HEK293 (cell line): ENCODE data around the gene LEPR.

ENCODE experiments used
- CTCF ChIA-PET: fragments of 350-600 bp; formaldehyde crosslinking; extraction: SDS; loops from one replicate; lab custom pipeline; 2021; ENCODE audit warnings: antibody characterized with exemption; lab: Yijun Ruan, JAX
- POLR2A ChIA-PET: fragments of 300-600 bp; formaldehyde crosslinking; extraction: SDS; loops from one replicate; lab custom pipeline; 2020; ENCODE audit warnings: antibody characterized with exemption, inconsistent platforms; lab: Yijun Ruan, JAX
- H3K27ac ChIP-seq: fragments of 200-500 bp; sonication (Bioruptor generic); 2 replicates; pipeline ENCODE4 v1.5.1; 2014; ENCODE audit warnings: low read depth, low read length, control low read depth, inconsistent platforms; ENCODE audit errors: extremely low read depth
- H3K36me3 ChIP-seq, 2 experiments: fragments of 200-500 bp in 1 of 2; sonication (Bioruptor generic) in 1 of 2; 1 replicate in 1 of 2; 2 replicates in 1 of 2; pipeline ENCODE4 v1.5.1; 2014 to 2017; ENCODE audit warnings: inconsistent platforms in 2 of 2, low read length in 2 of 2; ENCODE audit not compliant: control insufficient read depth in 2 of 2, insufficient read depth in 1 of 2
- H3K4me1 ChIP-seq: fragments of 200-500 bp; sonication (Bioruptor generic); 2 replicates; pipeline ENCODE4 v1.5.1; 2014; ENCODE audit warnings: mild to moderate bottlenecking, low read length, inconsistent platforms; ENCODE audit not compliant: control insufficient read depth, insufficient read depth
- H3K4me3 ChIP-seq: 2 replicates; pipeline ENCODE4 v1.5.1; 2011; ENCODE audit warnings: low read depth, mild to moderate bottlenecking, control low read depth, low read length, moderate library complexity
- H3K9me3 ChIP-seq: fragments of 200-500 bp; sonication (Bioruptor generic); 2 replicates; pipeline ENCODE4 v1.5.1; 2014; ENCODE audit warnings: low read depth, low read length, inconsistent platforms; ENCODE audit not compliant: control insufficient read depth, insufficient read depth
- OSR2 ChIP-seq: fragments of 450-650 bp; formaldehyde crosslinking; IDR thresholded peaks from 2 replicates; pipeline ENCODE4 v1.5.1; 2016; ENCODE audit warnings: missing biosample characterization, missing genetic modification characterization
- RBAK ChIP-seq: fragments of 450-650 bp; formaldehyde crosslinking; IDR thresholded peaks from 2 replicates; pipeline ENCODE4 v1.5.1; 2016; ENCODE audit warnings: missing biosample characterization, missing genetic modification characterization
- SCRT1 ChIP-seq: fragments of 450-650 bp; formaldehyde crosslinking; IDR thresholded peaks from 2 replicates; pipeline ENCODE4 v1.5.1; 2016; ENCODE audit warnings: missing biosample characterization, missing genetic modification characterization, borderline replicate concordance
- WT1 ChIP-seq: fragments of 450-650 bp; formaldehyde crosslinking; IDR thresholded peaks from 2 replicates; pipeline ENCODE4 v1.5.1; 2016; ENCODE audit warnings: missing biosample characterization, missing genetic modification characterization
- ZBTB20 ChIP-seq: fragments of 450-650 bp; formaldehyde crosslinking; IDR thresholded peaks from 2 replicates; pipeline ENCODE4 v1.5.1; 2016; ENCODE audit warnings: missing biosample characterization, missing genetic modification characterization
- ZNF19 ChIP-seq: fragments of 450-650 bp; formaldehyde crosslinking; IDR thresholded peaks from 2 replicates; pipeline ENCODE4; 2016; ENCODE audit warnings: missing biosample characterization, missing genetic modification characterization, low read depth
- ZNF23 ChIP-seq: fragments of 450-650 bp; formaldehyde crosslinking; IDR thresholded peaks from 2 replicates; pipeline ENCODE4 v1.5.1; 2016; ENCODE audit warnings: missing biosample characterization, missing genetic modification characterization, borderline replicate concordance
- ZNF248 ChIP-seq: fragments of 450-650 bp; formaldehyde crosslinking; IDR thresholded peaks from 2 replicates; pipeline ENCODE4 v1.5.1; 2017; ENCODE audit warnings: missing biosample characterization, missing genetic modification characterization
- ZNF311 ChIP-seq: fragments of 450-650 bp; formaldehyde crosslinking; IDR thresholded peaks from 2 replicates; pipeline ENCODE4 v1.5.1; 2017; ENCODE audit warnings: missing biosample characterization, missing genetic modification characterization, borderline replicate concordance
- ZNF350 ChIP-seq: fragments of 450-650 bp; formaldehyde crosslinking; IDR thresholded peaks from 2 replicates; pipeline ENCODE4 v1.5.0; 2017; ENCODE audit warnings: missing biosample characterization, mild to moderate bottlenecking, missing genetic modification characterization
- ZNF354C ChIP-seq: fragments of 450-650 bp; formaldehyde crosslinking; IDR thresholded peaks from 2 replicates; pipeline ENCODE4 v1.5.1; 2016; ENCODE audit warnings: missing biosample characterization, missing genetic modification characterization, low read depth, borderline replicate concordance
- ZNF37A ChIP-seq: fragments of 450-650 bp; IDR thresholded peaks from 2 replicates; pipeline ENCODE4 v1.5.1; 2018; ENCODE audit warnings: missing biosample characterization, missing genetic modification characterization
- ZNF501 ChIP-seq: fragments of 450-650 bp; formaldehyde crosslinking; IDR thresholded peaks from 2 replicates; pipeline ENCODE4 v1.5.1; 2016; ENCODE audit warnings: missing biosample characterization, missing genetic modification characterization
- ZNF658 ChIP-seq: fragments of 450-650 bp; formaldehyde crosslinking; IDR thresholded peaks from 2 replicates; pipeline ENCODE4; 2016; ENCODE audit warnings: missing biosample characterization, missing genetic modification characterization
- ZNF76 ChIP-seq: fragments of 450-650 bp; formaldehyde crosslinking; IDR thresholded peaks from 2 replicates; pipeline ENCODE4; 2016; ENCODE audit warnings: low read depth, missing biosample characterization, missing genetic modification characterization, borderline replicate concordance
- ZNF837 ChIP-seq: fragments of 450-650 bp; formaldehyde crosslinking; IDR thresholded peaks from 2 replicates; pipeline ENCODE4 v1.5.1; 2016; ENCODE audit warnings: missing biosample characterization, missing genetic modification characterization
- TF ChIP-seq, protein P1 (sequence below): fragments of 450-650 bp; formaldehyde crosslinking; IDR thresholded peaks from 2 replicates; pipeline ENCODE4 v1.5.1; 2016; ENCODE audit warnings: missing biosample characterization, missing genetic modification characterization
- TF ChIP-seq, protein P2 (sequence below): fragments of 450-650 bp; formaldehyde crosslinking; IDR thresholded peaks from 2 replicates; pipeline ENCODE4 v1.5.1; 2016; ENCODE audit warnings: missing biosample characterization, missing genetic modification characterization, low read depth
- TF ChIP-seq, protein P3 (sequence below): fragments of 450-650 bp; formaldehyde crosslinking; IDR thresholded peaks from 2 replicates; pipeline ENCODE4 v1.5.1; 2016; ENCODE audit warnings: missing biosample characterization, missing genetic modification characterization
- TF ChIP-seq, protein P4 (sequence below): fragments of 450-650 bp; formaldehyde crosslinking; IDR thresholded peaks from 2 replicates; pipeline ENCODE4 v1.5.1; 2016; ENCODE audit warnings: missing biosample characterization, missing genetic modification characterization

LEPR gene

DNA sequence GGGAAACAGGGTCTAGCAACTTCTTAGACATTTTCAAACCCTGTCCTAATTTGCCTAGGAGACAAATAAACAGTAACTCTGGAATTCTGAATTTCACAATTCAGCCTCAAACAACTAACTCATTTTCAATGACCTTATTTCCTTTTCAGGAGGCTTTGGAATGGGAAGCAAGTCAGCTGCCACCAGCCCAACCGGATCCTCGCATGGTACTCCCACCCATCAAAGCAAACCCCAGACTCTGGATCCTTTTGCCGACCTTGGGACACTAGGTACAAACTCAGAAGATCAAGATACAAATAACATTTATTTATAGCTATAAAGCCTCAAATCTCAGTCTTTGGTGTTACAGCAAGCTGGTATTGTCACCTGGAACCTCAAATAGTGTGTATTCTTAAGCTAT lies 18.9 kb upstream of the LEPR start:
- H3K4me3 ChIP-seq = no peak overlapping the region
- TF ChIP-seq ZNF37A (tag by site-specific recombination) (no peak), ZNF501 (tag by site-specific recombination) (no peak), ZNF76 (tag by site-specific recombination) (no peak)
- H3K9me3 ChIP-seq = no peaks in the 10 kb centered on the region
- H3K27ac ChIP-seq = no peak overlapping the region
- H3K36me3 ChIP-seq = peaks cover 0 to 52% of the 10 kb centered on the region in 2 experiments; a peak in 1 of 3 replicates
- no peaks in the 10 kb centered on the region for H3K4me1 ChIP-seq
- POLR2A ChIA-PET = no interaction called here
- CTCF ChIA-PET = interaction anchor here (1.4 kb wide), 1 partner anchor 8 kb away, joined by 3 read pairs; no protein-coding TSS in a partner anchor

DNA sequence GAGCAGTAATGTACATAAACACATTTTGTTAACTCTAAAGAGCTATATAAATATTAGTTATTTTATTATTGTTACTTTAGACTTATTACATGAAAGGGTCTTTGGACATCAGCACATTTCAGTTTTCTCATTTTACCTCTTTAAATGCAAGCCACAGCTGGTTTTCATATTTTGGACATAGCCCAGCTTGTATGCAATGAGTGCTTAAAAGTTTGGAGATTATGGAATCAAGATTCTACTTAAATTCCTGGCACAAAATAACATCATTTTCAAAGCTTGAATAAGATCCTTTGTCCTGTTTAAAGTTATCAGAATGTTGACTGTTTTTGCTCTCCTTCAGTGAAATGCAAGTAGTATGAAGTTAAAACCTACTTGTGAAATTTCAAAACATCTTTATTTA lies 15.5 kb upstream of the LEPR start:
- TF ChIP-seq, protein P1, sequence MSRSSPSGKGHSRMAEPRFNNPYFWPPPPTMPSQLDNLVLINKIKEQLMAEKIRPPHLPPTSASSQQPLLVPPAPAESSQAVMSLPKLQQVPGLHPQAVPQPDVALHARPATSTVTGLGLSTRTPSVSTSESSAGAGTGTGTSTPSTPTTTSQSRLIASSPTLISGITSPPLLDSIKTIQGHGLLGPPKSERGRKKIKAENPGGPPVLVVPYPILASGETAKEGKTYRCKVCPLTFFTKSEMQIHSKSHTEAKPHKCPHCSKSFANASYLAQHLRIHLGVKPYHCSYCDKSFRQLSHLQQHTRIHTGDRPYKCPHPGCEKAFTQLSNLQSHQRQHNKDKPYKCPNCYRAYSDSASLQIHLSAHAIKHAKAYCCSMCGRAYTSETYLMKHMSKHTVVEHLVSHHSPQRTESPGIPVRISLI = no peak
- TF ChIP-seq SCRT1 (no peak), ZNF19 (tag by site-specific recombination) (no peak), ZNF350 (no peak), WT1 (tag by site-specific recombination) (no peak), ZNF354C (tag by site-specific recombination) (no peak), ZNF658 (tag by site-specific recombination) (no peak), OSR2 (tag by site-specific recombination) (no peak), ZNF76 (tag by site-specific recombination) (no peak), ZBTB20 (no peak), ZNF23 (tag by site-specific recombination) (no peak), ZNF311 (tag by site-specific recombination) (no peak), ZNF248 (tag by site-specific recombination) (no peak), ZNF837 (no peak), RBAK (tag by site-specific recombination) (no peak)
- TF ChIP-seq, protein P2, sequence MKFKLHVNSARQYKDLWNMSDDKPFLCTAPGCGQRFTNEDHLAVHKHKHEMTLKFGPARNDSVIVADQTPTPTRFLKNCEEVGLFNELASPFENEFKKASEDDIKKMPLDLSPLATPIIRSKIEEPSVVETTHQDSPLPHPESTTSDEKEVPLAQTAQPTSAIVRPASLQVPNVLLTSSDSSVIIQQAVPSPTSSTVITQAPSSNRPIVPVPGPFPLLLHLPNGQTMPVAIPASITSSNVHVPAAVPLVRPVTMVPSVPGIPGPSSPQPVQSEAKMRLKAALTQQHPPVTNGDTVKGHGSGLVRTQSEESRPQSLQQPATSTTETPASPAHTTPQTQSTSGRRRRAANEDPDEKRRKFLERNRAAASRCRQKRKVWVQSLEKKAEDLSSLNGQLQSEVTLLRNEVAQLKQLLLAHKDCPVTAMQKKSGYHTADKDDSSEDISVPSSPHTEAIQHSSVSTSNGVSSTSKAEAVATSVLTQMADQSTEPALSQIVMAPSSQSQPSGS (tag by site-specific recombination) = no peak
- TF ChIP-seq, protein P3, sequence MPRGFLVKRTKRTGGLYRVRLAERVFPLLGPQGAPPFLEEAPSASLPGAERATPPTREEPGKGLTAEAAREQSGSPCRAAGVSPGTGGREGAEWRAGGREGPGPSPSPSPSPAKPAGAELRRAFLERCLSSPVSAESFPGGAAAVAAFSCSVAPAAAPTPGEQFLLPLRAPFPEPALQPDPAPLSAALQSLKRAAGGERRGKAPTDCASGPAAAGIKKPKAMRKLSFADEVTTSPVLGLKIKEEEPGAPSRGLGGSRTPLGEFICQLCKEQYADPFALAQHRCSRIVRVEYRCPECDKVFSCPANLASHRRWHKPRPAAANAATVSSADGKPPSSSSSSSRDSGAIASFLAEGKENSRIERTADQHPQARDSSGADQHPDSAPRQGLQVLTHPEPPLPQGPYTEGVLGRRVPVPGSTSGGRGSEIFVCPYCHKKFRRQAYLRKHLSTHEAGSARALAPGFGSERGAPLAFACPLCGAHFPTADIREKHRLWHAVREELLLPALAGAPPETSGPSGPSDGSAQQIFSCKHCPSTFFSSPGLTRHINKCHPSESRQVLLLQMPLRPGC (tag by site-specific recombination) = no peak
- TF ChIP-seq, protein P4, sequence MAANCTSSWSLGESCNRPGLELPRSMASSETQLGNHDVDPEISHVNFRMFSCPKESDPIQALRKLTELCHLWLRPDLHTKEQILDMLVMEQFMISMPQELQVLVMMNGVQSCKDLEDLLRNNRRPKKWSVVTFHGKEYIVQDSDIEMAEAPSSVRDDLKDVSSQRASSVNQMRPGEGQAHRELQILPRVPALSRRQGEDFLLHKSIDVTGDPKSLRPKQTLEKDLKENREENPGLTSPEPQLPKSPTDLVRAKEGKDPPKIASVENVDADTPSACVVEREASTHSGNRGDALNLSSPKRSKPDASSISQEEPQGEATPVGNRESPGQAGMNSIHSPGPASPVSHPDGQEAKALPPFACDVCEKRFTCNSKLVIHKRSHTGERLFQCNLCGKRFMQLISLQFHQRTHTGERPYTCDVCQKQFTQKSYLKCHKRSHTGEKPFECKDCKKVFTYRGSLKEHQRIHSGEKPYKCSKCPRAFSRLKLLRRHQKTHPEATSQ (tag by site-specific recombination) = no peak
- ChIA-PET CTCF (interaction anchor here (0.5 to 0.6 kb wide), 2 partner anchors 345 to 1041 kb away, joined by 3 to 4 read pairs; no protein-coding TSS in a partner anchor), POLR2A (no interaction called here)
- H3K9me3 ChIP-seq = no peaks in the 10 kb centered on the region
- peaks cover 0 to 67% of the 10 kb centered on the region in 2 experiments; a peak in 1 of 3 replicates for H3K36me3 ChIP-seq
- no peak overlapping the region for H3K27ac ChIP-seq
- H3K4me3 ChIP-seq = no peak overlapping the region
- no peaks in the 10 kb centered on the region for H3K4me1 ChIP-seq
